Stimulated activated CD4-positive, alpha-beta T cell treated with anti-CD3 and anti-CD28 coated beads, Interleukin-12 subunit alpha, Interleukin-12 subunit beta, amount 100 ng/mL, for 24 hours (primary cell): ENCODE results near the gene CKB.
A peak's percentile ranks its signal among the peaks of the same experiment; 100 is the strongest.
"Not testable (repeated sequence)": the region's sequence is repeated elsewhere in the genome, so short reads cannot be mapped to it uniquely, and the experiment has no call there.

ENCODE experiments used
- DNase-seq, 2 experiments: peaks; one replicate each; pipeline ENCODE4 v3.0.0-alpha.2; 2020; ENCODE audit warnings: low read depth in 2 of 2

CKB gene

DNA sequence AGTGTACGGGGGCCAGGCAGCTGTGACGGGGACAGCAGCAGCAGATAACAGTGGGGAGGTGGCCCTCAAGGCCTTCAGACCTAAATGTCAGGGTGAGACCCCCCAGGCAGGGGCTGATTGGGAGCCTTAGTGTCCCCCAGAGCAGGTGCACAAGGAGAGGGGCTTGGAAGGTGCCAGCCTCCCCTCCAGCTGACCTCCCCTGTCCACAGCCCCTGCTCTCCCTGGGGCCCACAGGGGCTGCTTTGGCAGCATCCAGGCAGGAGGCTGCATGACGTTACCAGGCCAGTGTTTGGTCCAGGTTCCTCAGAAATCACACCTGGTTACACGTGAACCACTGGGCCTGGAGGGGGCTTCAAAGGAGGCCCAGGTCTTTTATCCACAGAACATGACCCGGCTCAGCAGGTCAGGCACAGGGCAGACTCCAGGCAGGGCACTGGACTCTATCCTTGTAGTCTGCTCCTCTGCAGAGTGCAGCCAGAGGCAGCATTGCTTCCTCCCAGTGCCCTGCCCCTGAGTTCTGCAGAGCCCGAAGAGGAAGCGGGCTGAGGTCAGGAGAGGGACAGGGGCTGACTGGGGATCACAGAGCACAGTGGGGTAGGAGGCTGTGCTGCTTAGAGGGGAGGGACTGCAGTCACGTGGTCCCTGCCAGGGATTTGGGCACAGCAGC, 3.8 kb upstream of the CKB start:
- DNase-seq = no peak

DNA sequence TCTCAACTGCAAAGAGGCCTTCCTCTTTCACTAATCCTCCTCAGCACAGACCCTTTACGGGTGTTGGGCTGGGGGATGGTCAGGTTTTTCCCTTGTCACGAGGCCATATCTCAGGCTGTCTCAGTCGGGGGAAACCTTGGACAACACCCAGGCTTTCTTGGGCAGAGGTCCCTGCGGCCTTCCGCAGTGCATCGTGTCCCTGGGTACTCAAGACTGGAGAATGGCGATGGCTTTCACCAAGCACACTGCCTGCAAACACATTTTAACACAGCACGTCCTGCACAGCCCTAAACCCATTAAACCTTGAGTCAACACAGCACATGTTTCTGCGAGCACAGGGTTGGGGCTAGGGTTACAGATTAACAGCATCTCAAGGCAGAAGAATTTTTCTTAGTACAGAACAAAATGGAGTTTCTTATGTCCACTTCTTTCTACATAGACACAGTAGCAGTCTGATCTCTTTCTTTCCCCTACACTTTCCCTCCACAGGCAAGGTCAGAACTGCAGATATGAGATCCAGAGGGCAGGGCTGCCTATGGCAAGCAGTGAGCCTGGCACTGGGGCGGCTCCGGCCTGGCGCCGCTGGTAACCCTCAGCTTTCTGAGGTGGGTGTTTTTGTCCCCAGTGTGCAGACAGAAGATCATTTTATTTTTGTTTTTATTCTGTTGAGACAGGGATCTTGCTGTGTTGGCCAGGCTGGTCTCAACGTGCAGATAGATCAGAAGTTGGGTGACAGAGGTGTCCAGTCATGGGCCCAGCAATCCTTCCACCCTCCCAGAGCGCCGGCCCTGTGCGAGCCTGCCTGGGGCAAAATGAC, 3.0 kb upstream of the CKB start:
- not testable (repeated sequence) for DNase-seq

DNA sequence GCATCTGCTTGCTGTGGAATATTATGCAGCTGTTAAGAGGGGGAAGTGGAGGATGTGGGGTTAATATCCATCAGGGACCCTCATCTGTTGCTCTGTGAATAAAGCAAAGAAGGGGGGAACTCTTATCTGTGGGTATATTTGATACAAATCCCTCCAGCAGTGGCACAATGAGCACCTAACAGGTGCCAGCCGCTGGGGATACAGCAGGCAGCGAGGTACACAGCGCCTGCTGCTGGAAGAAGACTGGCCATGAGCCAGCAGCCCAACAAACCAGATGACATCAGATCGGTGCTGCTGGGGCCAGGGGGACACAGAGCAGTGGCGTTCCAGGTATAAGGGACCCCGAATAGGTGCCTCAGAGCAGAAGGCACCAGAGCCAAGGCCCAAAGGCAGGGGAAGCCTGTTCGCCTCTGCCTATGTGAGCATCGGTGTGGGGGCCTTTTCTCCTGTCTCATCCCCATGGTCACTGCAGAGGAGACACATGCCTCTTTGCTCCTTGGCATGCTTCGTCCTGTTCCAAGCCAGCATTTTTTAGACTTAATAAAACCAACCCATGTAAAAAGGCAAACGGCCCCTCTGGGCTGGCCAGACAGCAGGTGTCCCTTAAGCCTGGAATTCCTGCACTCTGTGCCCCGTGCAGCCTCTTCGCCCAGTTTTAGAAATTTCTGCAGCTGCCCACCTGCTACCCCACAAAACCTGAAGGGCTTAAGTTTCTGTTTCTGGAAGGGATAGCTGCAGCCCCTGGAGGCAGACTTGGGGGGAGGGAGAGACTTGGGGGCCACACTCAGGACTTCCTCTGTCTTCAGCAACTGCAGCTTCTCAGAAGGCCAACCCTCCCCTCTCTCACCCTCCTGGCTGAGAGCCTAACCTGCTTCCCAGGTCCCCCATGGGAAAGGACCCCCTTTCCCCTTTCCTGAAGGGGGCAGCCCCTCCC, 1.6 kb upstream of the CKB start:
- DNase-seq = no peak

DNA sequence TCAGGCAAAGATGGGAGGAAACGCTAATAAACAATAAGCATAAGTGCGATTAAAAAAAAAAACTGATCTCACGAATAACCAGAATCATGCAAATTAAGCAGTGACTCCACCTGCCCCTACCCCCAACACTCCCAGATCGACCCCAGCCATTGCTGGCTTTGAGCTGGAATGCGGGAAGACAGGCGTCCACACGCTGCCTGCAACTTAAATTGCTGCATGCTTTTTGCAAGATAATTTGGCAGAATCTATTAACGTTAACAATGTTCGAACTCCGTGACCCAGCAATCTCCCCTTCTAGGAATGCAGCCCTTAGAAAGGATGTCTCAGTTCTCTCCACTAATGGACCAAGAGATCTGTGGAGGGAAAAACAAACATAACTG, 935 bp upstream of the CKB start:
- DNase-seq = no peak

DNA sequence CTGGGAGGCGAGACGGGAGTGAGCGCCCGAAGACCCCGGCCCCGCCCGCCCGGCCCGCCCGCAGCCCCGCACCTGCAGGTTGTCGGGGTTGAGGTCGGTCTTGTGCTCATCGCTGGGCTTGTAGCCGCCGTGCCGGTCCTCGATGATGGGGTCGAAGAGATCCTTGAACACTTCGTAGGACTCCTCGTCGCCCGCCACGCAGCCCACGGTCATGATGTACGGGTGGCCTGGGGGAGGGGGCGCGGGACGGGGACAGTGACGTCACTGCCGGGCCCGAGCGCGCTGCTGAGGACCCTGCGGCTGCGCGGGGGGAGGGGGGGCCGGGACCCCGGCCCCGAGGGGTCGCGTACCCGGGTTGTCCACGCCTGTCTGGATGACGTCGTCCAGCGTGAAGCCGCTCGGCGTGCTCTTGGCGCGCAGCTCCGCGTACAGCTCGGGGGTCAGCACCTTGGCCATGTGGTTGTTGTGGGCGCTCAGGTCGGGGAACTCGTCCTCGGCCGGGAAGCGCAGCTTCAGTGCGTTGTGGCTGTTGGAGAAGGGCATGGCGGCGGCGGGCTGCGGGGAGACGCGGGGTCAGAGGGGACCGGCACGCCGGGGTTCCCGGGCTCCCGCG, 573 bp downstream of the CKB start:
- DNase-seq = no peak

DNA sequence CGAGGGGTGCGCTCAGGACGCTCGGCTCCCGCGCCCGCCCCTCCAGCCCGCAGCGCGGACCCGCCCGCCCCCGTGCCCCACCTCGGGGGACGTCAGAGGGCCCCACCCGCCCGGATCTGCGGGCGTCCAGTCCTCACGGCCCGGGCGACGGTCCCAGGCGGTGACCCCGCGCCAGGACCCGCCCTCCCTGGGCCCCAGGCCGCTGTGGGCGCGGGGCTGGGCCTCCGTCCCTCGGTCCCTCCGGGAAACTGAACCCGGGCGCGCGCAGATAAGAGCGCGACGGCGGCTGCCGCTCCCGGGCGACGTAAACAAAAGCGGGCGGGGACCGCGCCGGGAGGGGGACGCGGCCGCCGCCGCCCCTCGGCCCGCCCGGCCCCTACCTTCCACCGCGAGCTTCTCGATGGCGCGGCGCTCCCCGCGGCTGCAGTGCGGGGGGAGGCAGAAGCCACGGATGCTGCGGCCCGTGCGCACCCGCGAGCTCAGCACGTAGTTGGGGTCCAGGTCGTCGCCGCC, 1.1 kb downstream of the CKB start:
- DNase-seq = no peak

DNA sequence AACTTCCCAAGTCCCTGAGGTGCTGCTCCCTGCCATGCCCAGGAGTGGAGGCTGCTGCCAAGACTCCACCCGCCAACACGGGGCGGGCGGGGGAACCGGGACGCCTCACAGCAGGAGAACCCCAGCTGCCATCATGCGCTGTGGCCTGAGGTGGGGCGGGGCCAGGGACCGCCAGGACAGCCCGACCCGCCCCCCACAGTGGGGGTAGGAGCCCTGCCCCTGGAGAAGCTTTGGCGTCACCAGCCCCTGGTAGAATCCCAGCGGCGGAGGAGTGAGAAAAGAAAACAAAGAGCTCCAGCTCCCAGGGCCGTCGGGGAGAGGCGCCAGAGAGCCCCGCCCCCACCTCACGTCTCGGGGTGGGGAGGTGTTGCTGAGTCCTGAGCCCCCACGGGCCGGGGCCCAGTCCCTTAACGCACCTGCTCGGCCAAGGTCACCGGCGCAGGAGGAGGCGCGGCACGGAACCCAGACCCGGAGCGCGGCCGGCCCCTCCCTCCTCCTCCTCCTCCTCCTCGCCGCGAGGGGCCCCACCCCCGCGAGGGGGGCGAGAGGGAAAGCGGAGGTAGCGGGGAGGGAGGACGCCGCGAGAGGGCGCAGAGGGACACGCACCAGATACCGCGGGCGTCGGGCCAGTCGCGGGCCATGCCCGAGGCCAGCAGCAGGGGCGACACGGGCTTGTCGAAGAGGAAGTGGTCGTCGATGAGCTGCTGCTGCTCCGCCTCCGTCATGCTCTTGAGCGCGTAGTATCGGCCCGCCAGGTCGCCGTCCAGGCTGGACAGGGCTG, 1.8 kb downstream of the CKB start:
- DNase-seq = peak in 1 of 2 experiments; percentile 41

DNA sequence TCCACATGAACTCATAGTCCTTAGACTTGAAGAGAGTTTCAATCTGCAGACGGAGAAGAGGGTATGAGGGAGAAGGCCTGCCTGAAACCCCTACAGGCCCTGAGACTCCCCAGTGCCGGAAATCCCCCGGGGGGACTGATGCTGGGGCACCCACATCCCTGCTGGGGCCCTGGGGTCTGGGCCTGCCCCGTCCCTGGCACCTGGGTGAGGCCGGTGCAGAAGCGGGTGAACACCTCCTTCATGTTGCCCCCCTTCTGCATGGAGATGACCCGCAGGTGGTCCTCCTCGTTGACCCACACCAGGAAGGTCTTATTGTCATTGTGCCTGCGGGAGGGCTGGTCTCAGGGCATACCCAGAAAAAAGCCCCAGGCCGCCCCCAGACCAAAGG, 2.4 kb downstream of the CKB start:
- no peak for DNase-seq

DNA sequence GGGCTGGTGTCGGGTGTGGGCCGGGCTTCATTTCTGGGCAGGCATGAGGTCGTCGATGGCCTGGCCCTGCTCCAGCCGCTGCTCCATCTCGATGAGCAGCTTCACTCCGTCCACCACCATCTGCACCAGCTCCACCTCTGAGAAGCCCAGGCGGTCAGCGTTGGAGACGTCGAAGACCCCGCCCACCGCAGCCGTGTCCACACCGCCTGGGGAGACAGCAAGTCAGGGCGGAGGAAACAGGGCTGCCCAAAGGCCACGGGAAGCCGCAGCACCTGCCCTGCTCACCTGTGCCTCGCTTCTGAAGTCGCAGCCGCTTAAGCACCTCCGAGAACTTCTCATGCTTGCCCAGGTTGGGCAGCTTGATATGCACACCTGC, 2.8 kb downstream of the CKB start:
- no peak for DNase-seq

DNA sequence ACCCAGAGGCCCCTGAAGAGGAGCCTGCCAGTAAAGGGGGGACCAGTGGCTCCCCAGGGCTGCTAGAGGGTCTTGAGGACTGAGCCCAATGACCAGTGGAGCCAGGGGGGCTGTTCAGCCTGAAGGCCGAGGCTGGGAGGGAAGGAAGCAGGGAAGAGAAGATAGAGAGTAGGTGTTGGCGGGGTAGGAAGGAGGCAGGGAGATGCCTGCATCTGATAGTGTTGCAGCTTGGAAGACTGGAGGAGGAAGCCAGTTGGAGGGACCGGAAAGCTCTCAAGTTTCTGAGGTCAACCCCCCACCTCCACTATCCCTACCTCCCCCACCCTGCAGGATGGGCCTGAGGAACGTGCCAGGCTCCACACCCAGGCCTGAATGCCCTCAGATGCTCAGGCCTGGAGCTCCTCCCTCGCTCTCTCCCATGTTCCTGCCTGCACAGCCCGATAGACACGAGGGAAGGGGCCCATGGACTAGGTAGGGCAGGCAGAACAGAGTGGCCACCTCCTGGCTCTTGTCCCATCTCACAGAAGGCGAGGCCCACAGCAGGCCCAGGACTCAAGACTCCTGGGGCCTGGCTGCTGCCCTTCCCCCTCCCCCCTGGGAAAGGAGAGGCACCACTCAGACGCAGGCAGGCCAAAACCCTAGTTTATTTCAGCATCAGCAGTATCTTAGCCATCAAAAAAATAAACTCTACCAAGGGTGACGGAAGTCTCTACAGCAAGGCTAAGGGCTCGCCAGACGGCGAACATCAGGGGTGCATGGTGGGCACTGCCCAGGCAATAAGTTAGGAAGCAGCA, 3.4 kb downstream of the CKB start:
- no peak for DNase-seq

DNA sequence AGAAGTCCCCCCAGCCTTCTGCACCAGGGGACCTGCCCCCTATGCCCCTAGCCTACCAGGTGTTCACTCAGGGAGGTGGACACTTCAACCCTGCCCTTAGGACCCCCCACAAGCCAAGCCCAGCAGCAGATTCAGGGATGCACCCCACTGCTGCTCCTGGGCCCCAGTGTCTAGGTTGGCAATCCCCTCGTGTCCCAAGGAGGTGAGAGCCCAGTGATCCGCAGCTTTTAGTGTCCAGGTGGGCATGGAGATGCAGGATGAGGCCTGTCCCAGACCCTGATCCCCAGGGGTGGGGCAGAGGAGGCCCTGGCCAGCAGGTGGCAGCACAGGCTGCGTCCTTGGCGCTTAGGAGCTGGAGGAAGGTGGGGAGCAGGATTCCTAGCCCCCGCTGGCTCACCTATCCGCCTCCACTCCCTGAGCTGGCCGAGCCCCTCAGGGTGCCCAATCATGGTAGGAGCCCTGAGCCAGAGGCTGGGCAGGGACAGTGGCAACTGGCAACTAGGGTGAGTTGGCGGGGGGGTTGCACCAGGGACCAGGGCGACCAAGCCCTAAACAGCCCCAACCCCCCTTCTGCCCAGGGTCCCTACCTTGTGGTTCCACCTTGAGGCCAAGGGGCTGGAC, 4.1 kb downstream of the CKB start:
- peak in 1 of 2 experiments; percentile 58 for DNase-seq

DNA sequence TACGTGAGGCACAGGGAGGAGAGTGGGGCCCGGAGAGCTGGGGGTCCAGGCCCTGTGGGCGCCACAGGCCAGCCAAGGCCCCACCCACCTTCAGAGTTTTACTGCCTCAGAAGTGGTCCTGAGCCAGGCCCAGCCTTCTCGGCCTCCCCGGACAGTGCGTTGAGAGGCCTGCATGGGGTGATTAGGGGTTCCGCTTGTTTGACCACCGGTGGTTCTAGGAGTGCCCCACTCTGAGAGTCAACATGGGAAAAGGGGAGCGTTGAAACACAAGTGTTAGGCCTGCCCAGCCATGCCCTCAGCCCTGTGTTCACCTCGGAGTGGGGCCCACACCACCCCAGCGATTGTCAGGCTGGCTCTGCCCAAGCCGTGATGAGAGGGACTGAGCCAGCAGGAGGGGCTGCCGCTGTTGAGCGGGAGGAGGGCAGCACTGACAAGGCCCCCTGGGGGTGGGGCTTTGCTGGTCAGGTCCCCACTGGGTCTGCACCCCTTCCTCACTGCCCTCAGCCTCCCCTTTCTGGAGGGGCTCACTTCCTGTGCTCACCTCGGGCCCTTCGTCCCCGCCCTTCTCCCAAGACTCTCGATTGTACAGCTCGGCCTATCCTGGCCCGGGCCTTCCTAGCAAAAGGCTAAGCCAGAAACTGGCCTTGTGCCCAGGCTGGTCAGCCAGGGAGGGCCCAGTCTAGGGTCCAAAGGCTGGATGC, 4.8 kb downstream of the CKB start:
- no peak for DNase-seq

DNA sequence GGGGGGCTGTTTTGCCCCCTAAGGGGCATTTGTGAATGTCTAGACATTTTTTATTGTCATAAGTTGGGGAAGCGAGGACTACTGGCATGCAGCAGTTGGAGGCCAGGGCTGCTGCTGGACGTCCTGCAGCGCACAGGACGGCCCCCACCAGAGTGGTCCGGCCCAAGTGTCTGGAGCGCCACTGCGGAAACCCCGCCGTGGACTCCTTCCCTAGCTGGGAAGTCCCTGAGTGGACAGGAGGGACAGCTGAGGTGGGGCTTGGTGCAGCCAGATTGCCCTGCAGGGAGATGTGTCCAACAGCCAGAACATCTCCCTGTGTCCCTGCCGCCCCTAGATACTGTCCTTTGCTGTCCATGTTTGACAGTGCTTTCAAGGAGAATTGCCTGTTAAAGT, 5.5 kb downstream of the CKB start:
- no peak for DNase-seq

DNA sequence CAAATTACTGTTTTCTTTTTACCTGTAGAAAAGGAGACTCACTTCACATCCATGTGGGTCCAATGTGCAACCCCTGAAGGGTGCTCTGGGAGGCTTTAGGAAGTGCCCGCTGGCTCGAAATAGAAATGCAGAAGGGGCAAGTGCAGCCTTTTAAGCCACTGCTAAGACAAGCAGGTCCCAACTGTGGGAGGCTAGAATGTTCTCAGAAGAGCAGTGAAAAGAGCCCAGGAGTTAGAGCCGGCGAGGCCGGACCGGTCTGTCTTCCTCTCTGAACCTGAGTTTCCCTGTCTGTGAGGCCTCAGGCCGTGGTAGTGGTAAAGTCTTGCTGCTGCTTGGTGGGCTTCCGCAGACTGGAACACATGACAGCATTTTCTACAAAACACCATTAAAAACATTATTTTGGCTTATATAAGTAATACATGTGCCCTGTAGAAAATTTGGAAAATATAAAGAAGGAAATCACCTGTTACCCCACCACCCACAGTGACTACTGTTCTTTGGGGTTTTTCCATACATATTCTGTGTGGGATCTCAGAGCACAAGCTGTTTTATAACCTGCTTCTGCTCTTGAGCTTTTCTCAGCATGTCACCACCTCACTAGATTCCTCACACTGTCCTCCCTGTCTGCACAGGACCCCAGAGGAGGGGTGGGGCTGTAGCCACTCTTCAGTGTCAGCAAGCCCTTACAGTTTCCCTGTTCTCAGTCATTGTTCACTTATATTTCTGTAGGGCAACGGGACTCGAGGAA, 6.0 kb downstream of the CKB start:
- no peak for DNase-seq

DNA sequence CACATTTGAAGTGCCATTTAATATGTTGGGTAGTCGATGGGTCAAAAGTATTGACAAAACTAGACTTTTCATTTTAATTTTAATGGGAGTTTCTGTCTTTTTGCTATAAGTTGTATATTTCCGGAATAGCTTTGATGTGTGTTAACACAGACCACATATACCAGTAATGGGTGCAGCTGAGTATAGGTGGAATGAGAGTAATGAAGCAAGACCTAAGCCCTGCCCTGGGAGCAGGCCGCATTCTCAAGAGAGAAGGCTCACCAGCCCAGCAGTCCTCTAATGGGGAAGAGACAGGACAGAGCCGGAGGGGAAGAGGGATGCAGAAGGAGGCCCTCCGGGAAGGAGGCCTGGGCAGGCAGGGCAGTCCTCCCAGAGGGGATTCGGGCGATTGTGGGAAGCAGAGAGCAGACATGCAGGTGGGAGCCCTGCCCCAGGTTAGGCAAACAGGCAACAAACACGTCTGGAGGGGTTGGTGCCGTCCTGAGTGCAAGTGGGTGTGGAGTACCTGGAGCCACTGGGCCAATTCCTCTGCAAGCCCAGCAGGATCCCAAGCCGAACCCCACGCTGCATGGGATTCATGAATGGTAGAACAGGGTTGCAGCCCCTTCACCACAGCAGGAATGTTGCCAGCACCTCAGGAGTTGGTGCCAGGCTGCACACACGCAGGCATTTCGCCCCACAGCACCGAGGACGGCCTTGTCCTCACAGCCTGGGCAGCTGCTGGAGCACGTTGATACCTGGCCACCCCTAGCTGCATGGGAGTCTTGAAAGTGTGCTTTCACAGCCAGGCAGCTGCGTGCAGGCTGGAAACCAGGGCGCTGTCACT, 7.8 kb downstream of the CKB start:
- no peak for DNase-seq

DNA sequence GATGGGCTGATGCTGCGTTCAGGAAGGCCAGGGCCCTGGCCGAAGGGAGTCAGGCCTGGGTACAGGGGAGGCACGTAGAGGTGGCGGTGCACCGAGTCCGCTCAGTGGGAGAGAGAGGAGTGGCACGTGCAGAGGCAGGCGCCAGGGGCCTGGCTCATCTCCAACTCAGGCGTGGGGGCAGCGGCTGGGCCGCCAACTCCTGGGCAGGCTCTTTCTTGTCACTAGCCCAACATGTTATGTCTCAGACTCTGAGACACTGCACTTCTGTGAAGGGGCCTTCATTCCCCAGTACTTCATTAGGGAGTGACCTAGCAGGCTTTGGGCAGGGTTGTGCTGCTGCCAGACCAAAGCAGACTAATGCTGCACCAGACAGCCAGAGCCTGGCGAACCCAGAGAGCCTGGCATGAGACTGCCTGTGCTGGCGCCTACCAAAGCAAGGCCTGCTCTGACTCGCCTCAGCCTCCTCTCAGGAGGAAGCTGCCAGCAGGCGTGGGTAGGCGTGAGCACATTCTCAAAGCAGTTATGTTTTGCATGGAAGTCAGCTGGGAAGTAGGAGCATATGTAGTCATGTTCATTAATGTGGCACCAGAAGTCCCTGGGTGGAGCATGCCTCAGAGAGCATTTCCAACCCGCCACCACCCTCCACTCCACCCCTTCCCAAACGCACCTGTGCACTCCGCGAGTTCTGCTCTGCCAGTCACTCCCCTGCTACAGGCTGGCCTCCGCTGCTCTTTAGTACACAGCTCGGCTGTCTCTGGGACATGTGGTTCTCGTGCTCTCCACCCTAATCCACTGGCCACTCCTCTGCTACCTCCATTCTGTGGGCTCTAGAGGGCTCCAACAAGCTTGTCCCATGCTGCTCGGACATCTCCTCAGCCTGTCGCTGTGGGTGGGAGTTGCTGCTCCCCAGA, 9.7 kb downstream of the CKB start:
- no peak for DNase-seq
